Mesendoderm (in vitro differentiated cells): ENCODE results near the gene DROSHA. TPM values are rescaled to one million over a fixed set of nuclear protein-coding genes. Genes with fewer than 3 reads are reported as not detected.

Source experiments
- DNase-seq: peaks from one replicate; pipeline ENCODE4 v3.0.0; 2013
- H2AK5ac ChIP-seq: 2 replicates; pipeline ENCODE4 v1.6.1; 2013; ENCODE audit warnings: low read length, inconsistent platforms
- H2BK120ac ChIP-seq: 2 replicates; pipeline ENCODE4 v1.6.1; 2013; ENCODE audit warnings: low read depth, mild to moderate bottlenecking, low read length, moderate library complexity, mixed read lengths
- H2BK15ac ChIP-seq: replicated peaks from 2 replicates; pipeline ENCODE4 v1.6.1; 2013; ENCODE audit warnings: low read depth, mild to moderate bottlenecking, moderate library complexity
- H2BK5ac ChIP-seq: 2 replicates; pipeline ENCODE4 v1.6.1; 2013; ENCODE audit warnings: low read length, inconsistent platforms
- H3K18ac ChIP-seq: 2 replicates; pipeline ENCODE4 v1.6.1; 2013; ENCODE audit warnings: mild to moderate bottlenecking, low read length, mixed read lengths
- H3K23ac ChIP-seq: one replicate; pipeline ENCODE4 v1.6.1; 2013; ENCODE audit warnings: low read length
- H3K27ac ChIP-seq: 2 replicates; pipeline ENCODE4 v1.5.1; 2013; ENCODE audit warnings: low read depth, mild to moderate bottlenecking, inconsistent platforms, low read length, moderate library complexity
- H3K27me3 ChIP-seq: 2 replicates; pipeline ENCODE4 v1.6.1; 2013; ENCODE audit warnings: low read length, control low read depth, mild to moderate bottlenecking, inconsistent platforms; ENCODE audit not compliant: insufficient read depth, poor library complexity
- H3K36me3 ChIP-seq: 2 replicates; pipeline ENCODE4 v1.6.1; 2013; ENCODE audit warnings: low read length, inconsistent platforms; ENCODE audit not compliant: control insufficient read depth, insufficient read depth
- H3K4ac ChIP-seq: one replicate; pipeline ENCODE4 v1.6.1; 2013; ENCODE audit warnings: low read depth, mild to moderate bottlenecking, low read length, moderate library complexity
- H3K4me1 ChIP-seq: 2 replicates; pipeline ENCODE4 v1.6.1; 2013; ENCODE audit warnings: low read depth, low read length, inconsistent platforms; ENCODE audit not compliant: control insufficient read depth
- H3K4me2 ChIP-seq: 2 replicates; pipeline ENCODE4 v1.6.1; 2013; ENCODE audit warnings: low read length
- H3K4me3 ChIP-seq: 2 replicates; pipeline ENCODE4 v1.5.1; 2013; ENCODE audit warnings: mild to moderate bottlenecking, low read length
- H3K56ac ChIP-seq: one replicate; pipeline ENCODE4 v1.6.1; 2013; ENCODE audit warnings: low read length
- H3K79me1 ChIP-seq: 2 replicates; pipeline ENCODE4 v1.6.1; 2013; ENCODE audit warnings: low read length, inconsistent platforms
- H3K79me2 ChIP-seq: 2 replicates; pipeline ENCODE4 v1.6.1; 2013; ENCODE audit warnings: mild to moderate bottlenecking, low read length; ENCODE audit not compliant: control insufficient read depth, insufficient read depth
- H3K9ac ChIP-seq: 2 replicates; pipeline ENCODE4 v1.6.1; 2013; ENCODE audit warnings: low read length, inconsistent platforms
- H4K5ac ChIP-seq: one replicate; pipeline ENCODE4 v1.6.1; 2013; ENCODE audit warnings: low read length
- H4K8ac ChIP-seq: one replicate; pipeline ENCODE4 v1.6.1; 2013; ENCODE audit warnings: low read depth, mild to moderate bottlenecking, control low read depth, low read length, moderate library complexity
- WGBS: extraction: QIAGEN DNeasy Blood & Tissue Kit; methylation state at CpG from one replicate; pipeline ENCODE4 v1.1.7; 2013; ENCODE audit warnings: low lambda C conversion rate, missing lambda C conversion rate; ENCODE audit not compliant: insufficient coverage; ENCODE audit errors: extremely low coverage; 5-methylcytosine and 5-hydroxymethylcytosine counted together
- polyA plus RNA-seq, 2 experiments: library from polyadenylated mRNA; stranded (reverse); fragments of 200-250 nt; gene quantifications; one replicate each; pipeline ENCODE4 v1.2.3, GENCODE V29; 2013

Gene DROSHA
- 114 TPM for polyA plus RNA-seq (2013, experiment 1 of 2)
- polyA plus RNA-seq (2013, experiment 2 of 2): 112 TPM

- no peaks in the 10 kb centered on the region for H3K27me3 ChIP-seq
- no peak within 1 kb of the TSS for H4K5ac ChIP-seq
- H3K4me2 ChIP-seq: peak within 1 kb of the TSS; percentile 63
- peak within 1 kb of the TSS; percentile 93 for H3K4ac ChIP-seq
- peak; percentile 99 for DNase-seq
- H4K8ac ChIP-seq: peak within 1 kb of the TSS; percentile 94
- H3K79me1 ChIP-seq: peaks cover 25% of the 10 kb centered on the region
- H2BK120ac ChIP-seq: no peak within 1 kb of the TSS
- peaks cover 3% of the 10 kb centered on the region for H3K36me3 ChIP-seq
- no CpG with 5 or more reads among the region's 52 CpGs for WGBS
- peak within 1 kb of the TSS; percentile 94 for H3K56ac ChIP-seq
- peak within 1 kb of the TSS; percentile 92 for H3K9ac ChIP-seq
- H2AK5ac ChIP-seq: no peak within 1 kb of the TSS
- peaks cover 4% of the 10 kb centered on the region for H3K4me1 ChIP-seq
- H3K23ac ChIP-seq: peak within 1 kb of the TSS; percentile 56
- no peak within 1 kb of the TSS for H2BK15ac ChIP-seq
- H3K27ac ChIP-seq: peak within 1 kb of the TSS; percentile 75
- peak within 1 kb of the TSS; percentile 88 for H3K4me3 ChIP-seq
- H2BK5ac ChIP-seq: peak within 1 kb of the TSS; percentile 84
- H3K18ac ChIP-seq: peak within 1 kb of the TSS; percentile 77
- peaks cover 25% of the 10 kb centered on the region for H3K79me2 ChIP-seq
Observed at GRCh38 chr5:31531888-31532547, at the start of gene DROSHA, which contains the start of gene C5orf22. Gene DROSHA (minus strand): TSS chr5:31532093. CDS start chr5:31529059, 3,034 bp downstream. Gene C5orf22 (plus strand): TSS chr5:31532301. CDS start chr5:31532393, 92 bp downstream.

GRCh38 chr5:31579558-31579957 lies 47.7 kb upstream of the DROSHA start:
- Histone ChIP-seq H3K18ac (no peak overlapping the region), H3K4ac (no peak overlapping the region), H3K23ac (no peak overlapping the region), H4K8ac (no peak overlapping the region), H3K27me3 (no peaks in the 10 kb centered on the region), H3K56ac (no peak overlapping the region), H3K9ac (no peak overlapping the region), H3K79me2 (no peaks in the 10 kb centered on the region), H3K4me2 (no peak overlapping the region), H3K27ac (no peak overlapping the region), H3K79me1 (no peaks in the 10 kb centered on the region), H2AK5ac (no peak overlapping the region), H3K4me3 (no peak overlapping the region), H3K4me1 (no peaks in the 10 kb centered on the region), H2BK5ac (no peak overlapping the region), H3K36me3 (no peaks in the 10 kb centered on the region), H2BK120ac (no peak overlapping the region), H4K5ac (no peak overlapping the region), H2BK15ac (no peak overlapping the region)
- no CpG with 5 or more reads among the region's 2 CpGs for WGBS
- no peak for DNase-seq

GRCh38 chr5:31577438-31577837 lies 45.5 kb upstream of the DROSHA start:
- Histone ChIP-seq H4K5ac (no peak overlapping the region), H4K8ac (no peak overlapping the region), H2BK5ac (no peak overlapping the region), H3K27ac (no peak overlapping the region), H3K23ac (no peak overlapping the region), H3K4me2 (no peak overlapping the region), H2BK15ac (no peak overlapping the region), H3K9ac (no peak overlapping the region), H3K4me1 (no peaks in the 10 kb centered on the region), H2BK120ac (no peak overlapping the region), H3K18ac (no peak overlapping the region), H3K27me3 (no peaks in the 10 kb centered on the region), H3K79me2 (no peaks in the 10 kb centered on the region), H2AK5ac (no peak overlapping the region), H3K79me1 (no peaks in the 10 kb centered on the region), H3K4ac (no peak overlapping the region), H3K36me3 (no peaks in the 10 kb centered on the region), H3K4me3 (no peak overlapping the region), H3K56ac (no peak overlapping the region)
- DNase-seq: no peak
- whole genome bisulfite sequencing: no CpG with 5 or more reads among the region's 3 CpGs

- no CpG with 5 or more reads among the region's 4 CpGs for WGBS
- H3K9ac ChIP-seq: no peak overlapping the region
- H3K27ac ChIP-seq: no peak overlapping the region
- no peak overlapping the region for H4K5ac ChIP-seq
- no peak overlapping the region for H3K4ac ChIP-seq
- H2BK15ac ChIP-seq: no peak overlapping the region
- H3K36me3 ChIP-seq: no peaks in the 10 kb centered on the region
- no peak overlapping the region for H3K4me2 ChIP-seq
- no peaks in the 10 kb centered on the region for H3K79me1 ChIP-seq
- H3K18ac ChIP-seq: no peak overlapping the region
- no peaks in the 10 kb centered on the region for H3K27me3 ChIP-seq
- no peak for DNase-seq
- H2BK120ac ChIP-seq: no peak overlapping the region
- H2AK5ac ChIP-seq: no peak overlapping the region
- no peak overlapping the region for H4K8ac ChIP-seq
- no peak overlapping the region for H3K23ac ChIP-seq
- no peak overlapping the region for H2BK5ac ChIP-seq
- H3K4me3 ChIP-seq: no peak overlapping the region
- H3K56ac ChIP-seq: no peak overlapping the region
- no peaks in the 10 kb centered on the region for H3K79me2 ChIP-seq
- H3K4me1 ChIP-seq: no peaks in the 10 kb centered on the region
Observed at GRCh38 chr5:31574772-31575171, 42.9 kb upstream of the DROSHA start.

GRCh38 chr5:31573494-31574142 lies 41.7 kb upstream of the DROSHA start:
- Histone ChIP-seq H3K27me3 (no peaks in the 10 kb centered on the region), H3K4me3 (no peak overlapping the region), H3K4ac (no peak overlapping the region), H4K5ac (no peak overlapping the region), H3K4me2 (no peak overlapping the region), H3K79me1 (no peaks in the 10 kb centered on the region), H2BK120ac (no peak overlapping the region), H4K8ac (no peak overlapping the region), H3K56ac (no peak overlapping the region), H3K23ac (no peak overlapping the region), H3K18ac (no peak overlapping the region), H2AK5ac (no peak overlapping the region), H3K27ac (no peak overlapping the region), H3K36me3 (no peaks in the 10 kb centered on the region), H3K4me1 (no peaks in the 10 kb centered on the region), H3K79me2 (no peaks in the 10 kb centered on the region), H3K9ac (no peak overlapping the region), H2BK15ac (no peak overlapping the region), H2BK5ac (no peak overlapping the region)
- WGBS: no CpG with 5 or more reads among the region's 10 CpGs
- DNase-seq: no peak
